22Rv1 (cell line): ENCODE data around the gene COL6A3.

Experiments
- H3K27ac ChIP-seq: fragments of 450-650 bp; 2 replicates; pipeline ENCODE4 v1.5.1; 2017
- CTCF ChIP-seq: fragments of 450-650 bp; IDR thresholded peaks from 2 replicates; pipeline ENCODE4 v1.5.1; 2017; ENCODE audit warnings: mild to moderate bottlenecking
- ZFX ChIP-seq: fragments of 450-650 bp; IDR thresholded peaks from 2 replicates; pipeline ENCODE4 v1.6.1; 2017; ENCODE audit warnings: antibody characterized with exemption, borderline replicate concordance

The COL6A3 gene, protein sequence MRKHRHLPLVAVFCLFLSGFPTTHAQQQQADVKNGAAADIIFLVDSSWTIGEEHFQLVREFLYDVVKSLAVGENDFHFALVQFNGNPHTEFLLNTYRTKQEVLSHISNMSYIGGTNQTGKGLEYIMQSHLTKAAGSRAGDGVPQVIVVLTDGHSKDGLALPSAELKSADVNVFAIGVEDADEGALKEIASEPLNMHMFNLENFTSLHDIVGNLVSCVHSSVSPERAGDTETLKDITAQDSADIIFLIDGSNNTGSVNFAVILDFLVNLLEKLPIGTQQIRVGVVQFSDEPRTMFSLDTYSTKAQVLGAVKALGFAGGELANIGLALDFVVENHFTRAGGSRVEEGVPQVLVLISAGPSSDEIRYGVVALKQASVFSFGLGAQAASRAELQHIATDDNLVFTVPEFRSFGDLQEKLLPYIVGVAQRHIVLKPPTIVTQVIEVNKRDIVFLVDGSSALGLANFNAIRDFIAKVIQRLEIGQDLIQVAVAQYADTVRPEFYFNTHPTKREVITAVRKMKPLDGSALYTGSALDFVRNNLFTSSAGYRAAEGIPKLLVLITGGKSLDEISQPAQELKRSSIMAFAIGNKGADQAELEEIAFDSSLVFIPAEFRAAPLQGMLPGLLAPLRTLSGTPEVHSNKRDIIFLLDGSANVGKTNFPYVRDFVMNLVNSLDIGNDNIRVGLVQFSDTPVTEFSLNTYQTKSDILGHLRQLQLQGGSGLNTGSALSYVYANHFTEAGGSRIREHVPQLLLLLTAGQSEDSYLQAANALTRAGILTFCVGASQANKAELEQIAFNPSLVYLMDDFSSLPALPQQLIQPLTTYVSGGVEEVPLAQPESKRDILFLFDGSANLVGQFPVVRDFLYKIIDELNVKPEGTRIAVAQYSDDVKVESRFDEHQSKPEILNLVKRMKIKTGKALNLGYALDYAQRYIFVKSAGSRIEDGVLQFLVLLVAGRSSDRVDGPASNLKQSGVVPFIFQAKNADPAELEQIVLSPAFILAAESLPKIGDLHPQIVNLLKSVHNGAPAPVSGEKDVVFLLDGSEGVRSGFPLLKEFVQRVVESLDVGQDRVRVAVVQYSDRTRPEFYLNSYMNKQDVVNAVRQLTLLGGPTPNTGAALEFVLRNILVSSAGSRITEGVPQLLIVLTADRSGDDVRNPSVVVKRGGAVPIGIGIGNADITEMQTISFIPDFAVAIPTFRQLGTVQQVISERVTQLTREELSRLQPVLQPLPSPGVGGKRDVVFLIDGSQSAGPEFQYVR (N-terminal part only)

GRCh38 chr2:237413777-237414661 is at the start of gene COL6A3:
Gene COL6A3 (minus strand): TSS chr2:237414164. CDS start chr2:237396817, 17,347 bp downstream.
- TF ChIP-seq CTCF: no peak
- TF ChIP-seq ZFX: no peak

DNA sequence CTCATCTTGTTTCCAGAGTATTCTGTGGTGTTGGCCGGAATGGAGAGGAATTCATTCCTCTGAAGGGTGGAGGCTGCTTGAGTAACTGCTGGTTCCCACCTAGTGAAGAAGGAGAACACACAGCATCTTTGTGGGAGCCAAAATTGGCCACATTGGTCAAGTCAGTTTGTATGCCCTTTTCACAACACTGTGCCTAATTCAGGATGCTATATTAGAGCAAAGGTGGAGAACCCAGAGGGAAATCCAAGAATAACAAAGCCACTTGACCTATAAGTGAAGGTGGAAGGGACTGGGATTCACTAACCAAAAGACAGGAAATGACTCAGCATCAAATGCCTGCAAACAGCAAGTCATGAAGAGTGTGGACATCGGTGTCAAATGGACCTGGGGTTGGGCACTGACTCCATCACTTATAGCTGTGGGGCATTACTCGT is 45.8 kb upstream of the COL6A3 start:
- no peak overlapping the region for H3K27ac ChIP-seq
- TF ChIP-seq ZFX: no peak
- no peak for TF ChIP-seq CTCF

More at GRCh38 chr2:237413777-237414661, at the start of gene COL6A3:
- no peak within 1 kb of the TSS for H3K27ac ChIP-seq

DNA sequence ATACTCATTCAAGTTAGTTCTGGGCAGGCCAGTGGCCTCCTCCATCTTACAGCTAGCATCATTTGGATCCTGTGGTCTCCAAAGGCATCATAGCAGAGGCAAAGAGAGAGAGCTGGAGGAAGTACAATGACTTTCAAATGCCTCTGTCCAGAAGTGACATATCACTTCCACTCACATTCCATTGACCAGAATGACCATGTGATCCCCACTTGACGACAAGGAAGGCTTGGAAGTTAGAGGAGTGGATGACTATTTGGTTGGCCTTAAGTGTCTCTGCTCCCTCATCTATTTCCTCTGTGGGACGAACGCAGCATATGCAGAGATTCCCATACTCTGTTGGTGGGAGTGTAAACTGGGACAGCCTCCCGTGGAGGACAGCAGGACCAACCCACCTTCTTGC is 45.3 kb upstream of the COL6A3 start:
- TF ChIP-seq CTCF (no peak), ZFX (no peak)
- no peak overlapping the region for H3K27ac ChIP-seq

DNA sequence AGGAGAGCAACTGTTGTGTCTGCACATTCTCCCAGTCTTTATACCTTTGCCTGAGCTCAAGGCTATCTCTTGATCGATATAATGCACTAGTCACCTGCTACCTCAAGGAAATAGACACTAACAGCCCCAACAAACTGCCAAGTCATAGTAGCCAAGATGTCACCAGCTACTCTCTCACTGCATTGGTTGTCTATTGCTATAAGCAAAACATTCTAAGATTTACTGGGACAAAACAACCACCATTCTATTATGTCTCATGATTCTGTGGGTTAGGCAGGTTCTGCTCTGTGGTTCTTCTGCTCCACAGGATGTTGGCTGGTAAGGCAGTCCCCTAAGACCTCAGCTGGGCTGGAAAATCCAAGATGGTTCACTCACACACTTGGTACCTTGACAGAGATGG is 44.6 kb upstream of the COL6A3 start:
- no peak for TF ChIP-seq ZFX
- no peak for TF ChIP-seq CTCF
- H3K27ac ChIP-seq: no peak overlapping the region

DNA sequence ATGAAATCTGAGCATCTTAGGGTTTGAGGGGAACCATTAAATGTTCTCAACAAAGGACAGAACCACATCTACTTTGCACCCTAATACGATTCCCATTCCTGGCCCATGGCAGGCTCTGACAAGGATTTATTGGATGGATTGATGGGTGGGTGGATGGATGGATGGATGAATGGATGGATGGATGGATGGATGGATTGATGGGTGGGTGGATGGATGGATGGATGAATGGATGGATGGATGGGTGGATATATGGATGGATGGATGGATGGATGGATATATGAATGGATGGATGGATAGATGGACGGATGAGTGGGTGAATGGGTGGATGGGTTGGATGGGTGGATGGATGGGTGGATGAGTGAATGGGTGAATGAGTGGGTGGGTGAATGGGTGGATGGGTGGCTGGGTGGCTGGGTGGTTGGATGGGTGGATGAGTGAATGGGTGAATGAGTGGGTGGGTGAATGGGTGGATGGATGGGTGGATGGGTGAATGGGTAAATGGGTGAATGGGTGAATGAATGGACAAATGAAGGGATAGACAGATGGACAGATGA is 43.5 kb upstream of the COL6A3 start:
- H3K27ac ChIP-seq: no peak overlapping the region
- TF ChIP-seq ZFX: no peak
- TF ChIP-seq CTCF: no peak
